H1 (cell line): ENCODE results near the gene RPSA. TPM values are rescaled to one million over a fixed set of nuclear protein-coding genes. Genes with fewer than 3 reads are reported as not detected.

Experiments used
- CREB1 ChIP-seq: IDR thresholded peaks from 2 replicates; pipeline ENCODE4 v1.6.1; 2012; ENCODE audit warnings: inconsistent platforms
- SP1 ChIP-seq: IDR thresholded peaks from 2 replicates; pipeline ENCODE4 v1.6.1; 2011; ENCODE audit warnings: low read depth, low read length
- TAF7 ChIP-seq: optimal IDR thresholded peaks from 2 replicates; pipeline ENCODE3; 2011; ENCODE audit warnings: low read depth, mild to moderate bottlenecking, inconsistent platforms, low read length, moderate library complexity, borderline replicate concordance
- polyA plus RNA-seq, 7 experiments: library from polyadenylated mRNA; depleted of rRNA in 3 of 7; stranded (reverse) in 5 of 7; unstranded in 2 of 7; fragments of >200 nt in 5 of 7; fragments of 200-250 nt in 2 of 7; gene quantifications; 1 replicate in 5 of 7; 2 replicates in 1 of 7; 4 replicates in 1 of 7; pipeline versions ENCODE4 v1.2.1 to v1.2.3, GENCODE V29; 2011 to 2013; ENCODE audit warnings: missing spikeins in 2 of 7, mixed read lengths in 2 of 7
- total RNA-seq: library from RNA; stranded (reverse); fragmentation: NEBNext Ultra II Directional; extraction: Animal tissue kit (Norgen Biotek cat#: 25700); gene quantifications from 2 replicates; pipeline ENCODE4 v1.2.1, GENCODE V29; 2021

The RPSA gene
- total and polyA plus RNA-seq, 2 of the 8 experiments (the other 6 are each of a cell fraction or from before 2014, with no cell fraction given) = 2,661 to 7,468 TPM

- TF ChIP-seq SP1 = peak; percentile 90
- TF ChIP-seq CREB1 = peak; percentile 33; the same call in 1 of the 2 replicates
- TF ChIP-seq TAF7 = peak; percentile 87
These were observed 1.4 kb upstream of the RPSA start (continued) for GRCh38 chr3:39404943-39405686.
